GM23338 (cell line): ENCODE data around the gene COL1A2. TPM values are rescaled to one million over a fixed set of nuclear protein-coding genes. Genes with fewer than 3 reads are reported as not detected.

Experiments used
- ATAC-seq: fragments of 200-7000 bp; cut with Tn5 transposase; 3 replicates; pipeline ENCODE4 v1.9.1; 2020
- DNase-seq: peaks from one replicate; pipeline ENCODE4 v3.0.0-alpha.2; 2015; ENCODE audit warnings: low spot score
- H2AFZ ChIP-seq: fragments of 200-600 bp; sonication (generic); 2 replicates; pipeline ENCODE4 v1.8.0; 2016; ENCODE audit warnings: antibody characterized with exemption, mild to moderate bottlenecking, moderate library complexity
- H3F3A ChIP-seq: fragments of 200-600 bp; sonication (generic); replicated peaks from 2 replicates; pipeline ENCODE4 v1.8.0; 2017; ENCODE audit warnings: antibody characterized with exemption, mixed run types, low read depth
- H3K27ac ChIP-seq: fragments of 200-600 bp; sonication (generic); 2 replicates; pipeline ENCODE4 v1.6.1; 2016; ENCODE audit warnings: low read depth
- H3K27me3 ChIP-seq: fragments of 200-600 bp; sonication (generic); 2 replicates; pipeline ENCODE4 v1.8.0; 2016; ENCODE audit warnings: mild to moderate bottlenecking, mixed run types, moderate library complexity; ENCODE audit not compliant: insufficient read depth
- H3K36me3 ChIP-seq: fragments of 200-600 bp; sonication (generic); 2 replicates; pipeline ENCODE4 v1.8.0; 2016; ENCODE audit warnings: mild to moderate bottlenecking; ENCODE audit not compliant: insufficient read depth
- H3K4me1 ChIP-seq: fragments of 200-600 bp; sonication (generic); 2 replicates; pipeline ENCODE4 v1.8.0; 2016; ENCODE audit warnings: mild to moderate bottlenecking, moderate library complexity; ENCODE audit not compliant: insufficient read depth
- H3K4me2 ChIP-seq: fragments of 200-600 bp; sonication (generic); 2 replicates; pipeline ENCODE4 v1.7.1; 2017; ENCODE audit warnings: mixed run types
- H3K4me3 ChIP-seq: fragments of 200-600 bp; sonication (generic); 2 replicates; pipeline ENCODE4 v1.6.1; 2016; ENCODE audit warnings: mixed run types
- H3K79me2 ChIP-seq: fragments of 200-600 bp; sonication (generic); replicated peaks from 2 replicates; pipeline ENCODE4 v1.8.0; 2017; ENCODE audit warnings: mild to moderate bottlenecking; ENCODE audit not compliant: insufficient read depth
- H3K9me2 ChIP-seq: fragments of 200-600 bp; sonication (generic); 2 replicates; pipeline ENCODE4 v1.8.0; 2017; ENCODE audit not compliant: insufficient read depth
- H4K20me1 ChIP-seq: fragments of 200-600 bp; sonication (generic); replicated peaks from 2 replicates; pipeline ENCODE4 v1.8.0; 2017; ENCODE audit warnings: mild to moderate bottlenecking; ENCODE audit not compliant: insufficient read depth
- H3K27ac Mint-ChIP-seq: 2 replicates; pipeline ENCODE4 v1.8.0; 2020; ENCODE audit warnings: inconsistent platforms, mild to moderate bottlenecking, moderate library complexity, mixed read lengths
- H3K27me3 Mint-ChIP-seq: 3 replicates; pipeline ENCODE4 v1.8.0; 2022; ENCODE audit warnings: low read depth, mild to moderate bottlenecking, moderate library complexity, mixed read lengths, inconsistent platforms; ENCODE audit not compliant: insufficient read depth, poor library complexity
- H3K36me3 Mint-ChIP-seq: 3 replicates; pipeline ENCODE4 v1.8.0; 2021; ENCODE audit warnings: low read depth, mild to moderate bottlenecking, inconsistent platforms, moderate library complexity, mixed read lengths
- H3K4me1 Mint-ChIP-seq: 3 replicates; pipeline ENCODE4 v1.8.0; 2020; ENCODE audit warnings: mild to moderate bottlenecking, inconsistent platforms, mixed read lengths
- H3K4me3 Mint-ChIP-seq: 3 replicates; pipeline ENCODE4 v1.8.0; 2021; ENCODE audit warnings: moderate library complexity, mild to moderate bottlenecking, inconsistent platforms, mixed read lengths
- H3K9me3 Mint-ChIP-seq: 3 replicates; pipeline ENCODE4 v1.8.0; 2020; ENCODE audit warnings: moderate library complexity, mild to moderate bottlenecking, inconsistent platforms, mixed read lengths
- CREB1 ChIP-seq: fragments of 250-450 bp; sonication (Bioruptor Pico); IDR thresholded peaks from 2 replicates; pipeline ENCODE4 v1.5.0; 2020; ENCODE audit warnings: low read depth, mild to moderate bottlenecking, moderate library complexity
- ZNF331 ChIP-seq: fragments of 250-450 bp; sonication (Bioruptor Pico); IDR thresholded peaks from 2 replicates; pipeline ENCODE4 v1.5.0; 2020; ENCODE audit warnings: low read depth, mild to moderate bottlenecking, moderate library complexity
- polyA plus RNA-seq: library from polyadenylated mRNA; unstranded; fragments of >200 nt; fragmentation: Nextera tagmentation; extraction: Ambion mirVana; gene quantifications from 2 replicates; pipeline ENCODE4 v1.2.1, GENCODE V29; 2016
- total RNA-seq: library from RNA; depleted of rRNA; stranded (reverse); fragments of >200 nt; shearing (Covaris generic); gene quantifications from 2 replicates; pipeline ENCODE4 v1.2.3, GENCODE V29; 2014
- TF ChIP-seq, protein P1 (sequence below), 2 experiments: fragments of 200-600 bp in 1 of 2; sonication (generic) in 1 of 2; conservative IDR thresholded peaks; 2 replicates each; pipeline versions ENCODE4 v1.5.1 to v1.6.1; 2016 to 2017; ENCODE audit warnings: antibody characterized with exemption in 2 of 2, low read depth in 2 of 2, mild to moderate bottlenecking in 2 of 2, moderate library complexity in 1 of 2
- TF ChIP-seq, protein P2 (sequence below): fragments of 250-450 bp; sonication (Bioruptor Pico); IDR thresholded peaks from 2 replicates; pipeline ENCODE4 v1.5.0; 2020; ENCODE audit warnings: mild to moderate bottlenecking, moderate library complexity
- TF ChIP-seq, protein P3 (sequence below): IDR thresholded peaks from one replicate; pipeline ENCODE4 v1.6.1; 2018; ENCODE audit warnings: antibody characterized with exemption; ENCODE audit not compliant: unreplicated experiment

COL1A2 gene
- total and polyA plus RNA-seq, 2 experiments from 2014 or later: 32.0 to 67.0 TPM

DNA sequence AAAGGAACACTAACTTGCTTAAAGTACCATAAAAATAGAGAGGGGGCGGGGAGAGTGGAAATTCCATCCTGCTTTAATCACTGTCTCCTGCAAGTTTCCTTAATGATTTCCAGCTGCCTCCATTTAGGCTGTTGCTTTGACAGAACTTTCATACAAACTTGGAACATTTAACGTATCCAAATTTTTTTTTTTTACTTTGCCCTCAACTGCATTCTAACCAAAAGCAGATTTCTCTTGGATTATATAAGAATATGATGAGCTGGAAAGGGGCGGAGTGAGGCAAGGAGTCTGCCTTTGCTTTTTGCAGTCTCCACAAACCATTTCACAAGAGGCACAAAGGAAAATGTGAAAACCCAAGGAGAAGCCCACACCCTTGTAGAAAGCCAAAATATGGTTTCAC, 46.6 kb upstream of the COL1A2 start:
- peak overlapping the region; percentile 89 for H2AFZ ChIP-seq
- H3K27ac ChIP-seq: no peak overlapping the region
- peaks cover 7% of the 10 kb centered on the region; the same call in 1 of the 2 replicates for H3K4me1 ChIP-seq
- H3K4me1 Mint-ChIP-seq: peaks cover 21% of the 10 kb centered on the region; the same call in 2 of the 3 replicates
- 0 out of 2 replicates have a peak, but pooled peaks cover 3% of the 10 kb centered on the region for H3K9me2 ChIP-seq
- H3F3A ChIP-seq: no peaks in the 10 kb centered on the region
- H3K79me2 ChIP-seq: no peaks in the 10 kb centered on the region
- DNase-seq (no peak), ATAC-seq (no peak)
- H3K9me3 Mint-ChIP-seq: no peaks in the 10 kb centered on the region
- H3K4me3 ChIP-seq: no peak overlapping the region
- no peaks in the 10 kb centered on the region for H3K36me3 Mint-ChIP-seq
- H3K27me3 Mint-ChIP-seq: no peaks in the 10 kb centered on the region
- H3K27me3 ChIP-seq: no peaks in the 10 kb centered on the region
- no peak for TF ChIP-seq ZNF331
- TF ChIP-seq, protein P1, sequence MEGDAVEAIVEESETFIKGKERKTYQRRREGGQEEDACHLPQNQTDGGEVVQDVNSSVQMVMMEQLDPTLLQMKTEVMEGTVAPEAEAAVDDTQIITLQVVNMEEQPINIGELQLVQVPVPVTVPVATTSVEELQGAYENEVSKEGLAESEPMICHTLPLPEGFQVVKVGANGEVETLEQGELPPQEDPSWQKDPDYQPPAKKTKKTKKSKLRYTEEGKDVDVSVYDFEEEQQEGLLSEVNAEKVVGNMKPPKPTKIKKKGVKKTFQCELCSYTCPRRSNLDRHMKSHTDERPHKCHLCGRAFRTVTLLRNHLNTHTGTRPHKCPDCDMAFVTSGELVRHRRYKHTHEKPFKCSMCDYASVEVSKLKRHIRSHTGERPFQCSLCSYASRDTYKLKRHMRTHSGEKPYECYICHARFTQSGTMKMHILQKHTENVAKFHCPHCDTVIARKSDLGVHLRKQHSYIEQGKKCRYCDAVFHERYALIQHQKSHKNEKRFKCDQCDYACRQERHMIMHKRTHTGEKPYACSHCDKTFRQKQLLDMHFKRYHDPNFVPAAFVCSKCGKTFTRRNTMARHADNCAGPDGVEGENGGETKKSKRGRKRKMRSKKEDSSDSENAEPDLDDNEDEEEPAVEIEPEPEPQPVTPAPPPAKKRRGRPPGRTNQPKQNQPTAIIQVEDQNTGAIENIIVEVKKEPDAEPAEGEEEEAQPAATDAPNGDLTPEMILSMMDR (conservative IDR thresholded peaks at IDR 0.05; ENCODE audit: low read depth in 2 of 2): no peak
- TF ChIP-seq, protein P2, sequence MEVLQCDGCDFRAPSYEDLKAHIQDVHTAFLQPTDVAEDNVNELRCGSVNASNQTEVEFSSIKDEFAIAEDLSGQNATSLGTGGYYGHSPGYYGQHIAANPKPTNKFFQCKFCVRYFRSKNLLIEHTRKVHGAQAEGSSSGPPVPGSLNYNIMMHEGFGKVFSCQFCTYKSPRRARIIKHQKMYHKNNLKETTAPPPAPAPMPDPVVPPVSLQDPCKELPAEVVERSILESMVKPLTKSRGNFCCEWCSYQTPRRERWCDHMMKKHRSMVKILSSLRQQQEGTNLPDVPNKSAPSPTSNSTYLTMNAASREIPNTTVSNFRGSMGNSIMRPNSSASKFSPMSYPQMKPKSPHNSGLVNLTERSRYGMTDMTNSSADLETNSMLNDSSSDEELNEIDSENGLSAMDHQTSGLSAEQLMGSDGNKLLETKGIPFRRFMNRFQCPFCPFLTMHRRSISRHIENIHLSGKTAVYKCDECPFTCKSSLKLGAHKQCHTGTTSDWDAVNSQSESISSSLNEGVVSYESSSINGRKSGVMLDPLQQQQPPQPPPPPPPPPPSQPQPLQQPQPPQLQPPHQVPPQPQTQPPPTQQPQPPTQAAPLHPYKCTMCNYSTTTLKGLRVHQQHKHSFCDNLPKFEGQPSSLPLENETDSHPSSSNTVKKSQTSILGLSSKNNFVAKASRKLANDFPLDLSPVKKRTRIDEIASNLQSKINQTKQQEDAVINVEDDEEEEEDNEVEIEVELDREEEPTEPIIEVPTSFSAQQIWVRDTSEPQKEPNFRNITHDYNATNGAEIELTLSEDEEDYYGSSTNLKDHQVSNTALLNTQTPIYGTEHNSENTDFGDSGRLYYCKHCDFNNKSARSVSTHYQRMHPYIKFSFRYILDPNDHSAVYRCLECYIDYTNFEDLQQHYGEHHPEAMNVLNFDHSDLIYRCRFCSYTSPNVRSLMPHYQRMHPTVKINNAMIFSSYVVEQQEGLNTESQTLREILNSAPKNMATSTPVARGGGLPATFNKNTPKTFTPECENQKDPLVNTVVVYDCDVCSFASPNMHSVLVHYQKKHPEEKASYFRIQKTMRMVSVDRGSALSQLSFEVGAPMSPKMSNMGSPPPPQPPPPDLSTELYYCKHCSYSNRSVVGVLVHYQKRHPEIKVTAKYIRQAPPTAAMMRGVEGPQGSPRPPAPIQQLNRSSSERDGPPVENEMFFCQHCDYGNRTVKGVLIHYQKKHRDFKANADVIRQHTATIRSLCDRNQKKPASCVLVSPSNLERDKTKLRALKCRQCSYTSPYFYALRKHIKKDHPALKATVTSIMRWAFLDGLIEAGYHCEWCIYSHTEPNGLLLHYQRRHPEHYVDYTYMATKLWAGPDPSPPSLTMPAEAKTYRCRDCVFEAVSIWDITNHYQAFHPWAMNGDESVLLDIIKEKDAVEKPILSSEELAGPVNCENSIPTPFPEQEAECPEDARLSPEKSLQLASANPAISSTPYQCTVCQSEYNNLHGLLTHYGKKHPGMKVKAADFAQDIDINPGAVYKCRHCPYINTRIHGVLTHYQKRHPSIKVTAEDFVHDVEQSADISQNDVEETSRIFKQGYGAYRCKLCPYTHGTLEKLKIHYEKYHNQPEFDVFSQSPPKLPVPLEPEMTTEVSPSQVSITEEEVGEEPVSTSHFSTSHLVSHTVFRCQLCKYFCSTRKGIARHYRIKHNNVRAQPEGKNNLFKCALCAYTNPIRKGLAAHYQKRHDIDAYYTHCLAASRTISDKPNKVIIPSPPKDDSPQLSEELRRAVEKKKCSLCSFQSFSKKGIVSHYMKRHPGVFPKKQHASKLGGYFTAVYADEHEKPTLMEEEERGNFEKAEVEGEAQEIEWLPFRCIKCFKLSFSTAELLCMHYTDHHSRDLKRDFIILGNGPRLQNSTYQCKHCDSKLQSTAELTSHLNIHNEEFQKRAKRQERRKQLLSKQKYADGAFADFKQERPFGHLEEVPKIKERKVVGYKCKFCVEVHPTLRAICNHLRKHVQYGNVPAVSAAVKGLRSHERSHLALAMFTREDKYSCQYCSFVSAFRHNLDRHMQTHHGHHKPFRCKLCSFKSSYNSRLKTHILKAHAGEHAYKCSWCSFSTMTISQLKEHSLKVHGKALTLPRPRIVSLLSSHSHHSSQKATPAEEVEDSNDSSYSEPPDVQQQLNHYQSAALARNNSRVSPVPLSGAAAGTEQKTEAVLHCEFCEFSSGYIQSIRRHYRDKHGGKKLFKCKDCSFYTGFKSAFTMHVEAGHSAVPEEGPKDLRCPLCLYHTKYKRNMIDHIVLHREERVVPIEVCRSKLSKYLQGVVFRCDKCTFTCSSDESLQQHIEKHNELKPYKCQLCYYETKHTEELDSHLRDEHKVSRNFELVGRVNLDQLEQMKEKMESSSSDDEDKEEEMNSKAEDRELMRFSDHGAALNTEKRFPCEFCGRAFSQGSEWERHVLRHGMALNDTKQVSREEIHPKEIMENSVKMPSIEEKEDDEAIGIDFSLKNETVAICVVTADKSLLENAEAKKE (CRISPR knock-in tag): no peak
- no peak for TF ChIP-seq CREB1 (CRISPR knock-in tag)
- TF ChIP-seq, protein P3, sequence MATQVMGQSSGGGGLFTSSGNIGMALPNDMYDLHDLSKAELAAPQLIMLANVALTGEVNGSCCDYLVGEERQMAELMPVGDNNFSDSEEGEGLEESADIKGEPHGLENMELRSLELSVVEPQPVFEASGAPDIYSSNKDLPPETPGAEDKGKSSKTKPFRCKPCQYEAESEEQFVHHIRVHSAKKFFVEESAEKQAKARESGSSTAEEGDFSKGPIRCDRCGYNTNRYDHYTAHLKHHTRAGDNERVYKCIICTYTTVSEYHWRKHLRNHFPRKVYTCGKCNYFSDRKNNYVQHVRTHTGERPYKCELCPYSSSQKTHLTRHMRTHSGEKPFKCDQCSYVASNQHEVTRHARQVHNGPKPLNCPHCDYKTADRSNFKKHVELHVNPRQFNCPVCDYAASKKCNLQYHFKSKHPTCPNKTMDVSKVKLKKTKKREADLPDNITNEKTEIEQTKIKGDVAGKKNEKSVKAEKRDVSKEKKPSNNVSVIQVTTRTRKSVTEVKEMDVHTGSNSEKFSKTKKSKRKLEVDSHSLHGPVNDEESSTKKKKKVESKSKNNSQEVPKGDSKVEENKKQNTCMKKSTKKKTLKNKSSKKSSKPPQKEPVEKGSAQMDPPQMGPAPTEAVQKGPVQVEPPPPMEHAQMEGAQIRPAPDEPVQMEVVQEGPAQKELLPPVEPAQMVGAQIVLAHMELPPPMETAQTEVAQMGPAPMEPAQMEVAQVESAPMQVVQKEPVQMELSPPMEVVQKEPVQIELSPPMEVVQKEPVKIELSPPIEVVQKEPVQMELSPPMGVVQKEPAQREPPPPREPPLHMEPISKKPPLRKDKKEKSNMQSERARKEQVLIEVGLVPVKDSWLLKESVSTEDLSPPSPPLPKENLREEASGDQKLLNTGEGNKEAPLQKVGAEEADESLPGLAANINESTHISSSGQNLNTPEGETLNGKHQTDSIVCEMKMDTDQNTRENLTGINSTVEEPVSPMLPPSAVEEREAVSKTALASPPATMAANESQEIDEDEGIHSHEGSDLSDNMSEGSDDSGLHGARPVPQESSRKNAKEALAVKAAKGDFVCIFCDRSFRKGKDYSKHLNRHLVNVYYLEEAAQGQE: no peak
- H3K36me3 ChIP-seq: no peaks in the 10 kb centered on the region
- H3K4me2 ChIP-seq: no peak overlapping the region
- no peaks in the 10 kb centered on the region for H4K20me1 ChIP-seq
- no peak overlapping the region for H3K27ac Mint-ChIP-seq
- no peak overlapping the region for H3K4me3 Mint-ChIP-seq
